Neuron (in vitro differentiated cells): ENCODE results near the gene TRAM2.

ENCODE experiments used
- H2AFZ ChIP-seq: one replicate; pipeline ENCODE4 v1.6.1; 2013; ENCODE audit warnings: low read depth, mild to moderate bottlenecking, inconsistent platforms, low read length, moderate library complexity
- H3K27me3 ChIP-seq: one replicate; pipeline ENCODE4 v1.6.1; 2013; ENCODE audit warnings: low read length; ENCODE audit not compliant: insufficient read depth
- H3K36me3 ChIP-seq: one replicate; pipeline ENCODE4 v1.6.1; 2013; ENCODE audit warnings: low read length; ENCODE audit not compliant: insufficient read depth
- H3K4me1 ChIP-seq: one replicate; pipeline ENCODE4 v1.6.1; 2013; ENCODE audit warnings: low read length; ENCODE audit not compliant: insufficient read depth
- H3K4me3 ChIP-seq: 2 replicates; pipeline ENCODE4 v1.5.1; 2013; ENCODE audit warnings: mild to moderate bottlenecking, low read length, moderate library complexity
- H3K9me3 ChIP-seq: one replicate; pipeline ENCODE4 v1.6.1; 2013; ENCODE audit warnings: low read length

The TRAM2 gene

GRCh38 chr6:52587001-52587400 is 10.1 kb upstream of the TRAM2 start:
- Histone ChIP-seq H3K9me3 (no peaks in the 10 kb centered on the region), H2AFZ (no peak overlapping the region), H3K4me1 (no peaks in the 10 kb centered on the region), H3K4me3 (no peak overlapping the region), H3K36me3 (no peaks in the 10 kb centered on the region), H3K27me3 (no peaks in the 10 kb centered on the region)

- H2AFZ ChIP-seq: no peak overlapping the region
- no peak overlapping the region for H3K4me3 ChIP-seq
- peaks cover 3% of the 10 kb centered on the region for H3K36me3 ChIP-seq
- H3K27me3 ChIP-seq: no peaks in the 10 kb centered on the region
- no peaks in the 10 kb centered on the region for H3K9me3 ChIP-seq
- H3K4me1 ChIP-seq: no peaks in the 10 kb centered on the region
These were observed 7.3 kb upstream of the TRAM2 start for GRCh38 chr6:52584203-52584602.

DNA sequence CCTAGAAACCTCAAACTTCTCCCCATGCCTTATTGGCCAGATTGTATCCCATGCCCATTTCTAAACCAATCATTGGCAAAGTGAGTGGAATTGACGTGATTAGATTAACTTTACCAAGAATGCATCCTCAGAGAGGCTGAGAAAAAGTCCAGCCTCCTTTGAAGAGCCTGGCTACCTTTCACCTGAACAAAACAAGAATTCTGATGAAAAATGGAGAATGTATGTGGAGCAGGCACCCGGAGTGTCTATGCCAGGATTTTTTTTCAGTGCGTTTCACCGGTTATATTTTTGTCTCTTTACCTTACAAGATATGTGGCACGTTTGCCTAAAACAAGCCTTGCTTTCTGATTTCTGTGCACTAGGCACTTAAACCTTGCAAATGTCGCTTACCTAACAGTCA is 6.1 kb upstream of the TRAM2 start:
- Histone ChIP-seq H3K9me3 (no peaks in the 10 kb centered on the region), H2AFZ (no peak overlapping the region), H3K4me1 (peaks cover 3% of the 10 kb centered on the region), H3K4me3 (no peak overlapping the region), H3K36me3 (peaks cover 3% of the 10 kb centered on the region), H3K27me3 (no peaks in the 10 kb centered on the region)

GRCh38 chr6:52582446-52582845 is 5.6 kb upstream of the TRAM2 start:
- Histone ChIP-seq H3K9me3 (no peaks in the 10 kb centered on the region), H3K4me3 (no peak overlapping the region), H2AFZ (no peak overlapping the region), H3K27me3 (no peaks in the 10 kb centered on the region), H3K4me1 (peaks cover 4% of the 10 kb centered on the region), H3K36me3 (peaks cover 3% of the 10 kb centered on the region)

- H3K36me3 ChIP-seq: peaks cover 3% of the 10 kb centered on the region
These were observed 4.0 kb upstream of the TRAM2 start for GRCh38 chr6:52580905-52581304.

DNA sequence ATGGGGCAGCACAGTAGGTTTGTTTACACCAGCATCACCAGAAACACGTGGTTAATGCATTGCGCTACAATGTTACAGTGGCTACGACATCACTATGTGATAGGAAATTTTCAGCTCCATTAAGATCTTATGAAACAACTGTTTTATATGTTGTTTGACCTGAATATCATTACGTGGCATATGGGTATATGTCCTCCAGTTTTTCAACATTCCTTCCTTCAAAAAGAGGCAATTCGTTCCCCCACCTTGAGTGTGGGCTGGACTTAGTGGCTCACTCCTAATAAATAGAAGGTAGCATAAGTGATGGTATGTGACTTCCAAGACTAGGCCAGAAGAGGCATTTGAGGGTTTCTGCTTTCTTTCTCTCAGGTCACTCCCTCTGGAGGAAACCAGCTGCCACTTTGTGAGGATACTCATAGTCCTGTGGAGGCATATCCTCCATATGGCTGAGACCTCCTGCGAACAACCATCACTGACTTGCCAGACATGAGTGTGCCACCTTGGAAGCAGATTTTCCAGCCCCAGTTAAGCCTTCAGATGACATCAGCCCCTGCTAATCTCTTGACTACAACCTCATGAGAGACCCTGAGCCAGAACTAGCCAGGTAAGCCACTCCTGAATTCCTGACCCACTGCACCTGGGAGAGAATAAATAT is 2.3 kb upstream of the TRAM2 start:
- peaks cover 3% of the 10 kb centered on the region for H3K36me3 ChIP-seq
- H2AFZ ChIP-seq: no peak overlapping the region
- no peaks in the 10 kb centered on the region for H3K27me3 ChIP-seq
- peaks cover 16% of the 10 kb centered on the region for H3K4me1 ChIP-seq
- no peaks in the 10 kb centered on the region for H3K9me3 ChIP-seq
- no peak overlapping the region for H3K4me3 ChIP-seq

More at GRCh38 chr6:52580905-52581304, 4.0 kb upstream of the TRAM2 start:
- no peak overlapping the region for H3K4me3 ChIP-seq
- H3K9me3 ChIP-seq: no peaks in the 10 kb centered on the region
- peaks cover 7% of the 10 kb centered on the region for H3K4me1 ChIP-seq
- no peaks in the 10 kb centered on the region for H3K27me3 ChIP-seq
- H2AFZ ChIP-seq: no peak overlapping the region

GRCh38 chr6:52577778-52578463 is 1.1 kb upstream of the TRAM2 start:
- H3K4me3 ChIP-seq: peak overlapping the region; percentile 67
- H3K27me3 ChIP-seq: no peaks in the 10 kb centered on the region
- peaks cover 28% of the 10 kb centered on the region for H3K4me1 ChIP-seq
- peaks cover 3% of the 10 kb centered on the region for H3K36me3 ChIP-seq
- peak overlapping the region; percentile 94 for H2AFZ ChIP-seq
- no peaks in the 10 kb centered on the region for H3K9me3 ChIP-seq

- Histone ChIP-seq H3K9me3 (no peaks in the 10 kb centered on the region), H3K4me1 (peaks cover 38% of the 10 kb centered on the region), H2AFZ (peak overlapping the region; percentile 42), H3K27me3 (no peaks in the 10 kb centered on the region), H3K36me3 (peaks cover 1% of the 10 kb centered on the region), H3K4me3 (peak overlapping the region; percentile 56)
These were observed 353 bp downstream of the TRAM2 start for GRCh38 chr6:52576392-52577021.

- no peaks in the 10 kb centered on the region for H3K27me3 ChIP-seq
- H3K9me3 ChIP-seq: no peaks in the 10 kb centered on the region
- H3K4me1 ChIP-seq: peaks cover 43% of the 10 kb centered on the region
- peak overlapping the region; percentile 56 for H3K4me3 ChIP-seq
- no peaks in the 10 kb centered on the region for H3K36me3 ChIP-seq
- no peak overlapping the region for H2AFZ ChIP-seq
These were observed 837 bp downstream of the TRAM2 start for GRCh38 chr6:52576054-52576391.

- no peaks in the 10 kb centered on the region for H3K9me3 ChIP-seq
- H2AFZ ChIP-seq: no peak overlapping the region
- H3K27me3 ChIP-seq: no peaks in the 10 kb centered on the region
- no peaks in the 10 kb centered on the region for H3K36me3 ChIP-seq
- peaks cover 48% of the 10 kb centered on the region for H3K4me1 ChIP-seq
- H3K4me3 ChIP-seq: no peak overlapping the region
These were observed 1.4 kb downstream of the TRAM2 start for GRCh38 chr6:52575502-52575892.

DNA sequence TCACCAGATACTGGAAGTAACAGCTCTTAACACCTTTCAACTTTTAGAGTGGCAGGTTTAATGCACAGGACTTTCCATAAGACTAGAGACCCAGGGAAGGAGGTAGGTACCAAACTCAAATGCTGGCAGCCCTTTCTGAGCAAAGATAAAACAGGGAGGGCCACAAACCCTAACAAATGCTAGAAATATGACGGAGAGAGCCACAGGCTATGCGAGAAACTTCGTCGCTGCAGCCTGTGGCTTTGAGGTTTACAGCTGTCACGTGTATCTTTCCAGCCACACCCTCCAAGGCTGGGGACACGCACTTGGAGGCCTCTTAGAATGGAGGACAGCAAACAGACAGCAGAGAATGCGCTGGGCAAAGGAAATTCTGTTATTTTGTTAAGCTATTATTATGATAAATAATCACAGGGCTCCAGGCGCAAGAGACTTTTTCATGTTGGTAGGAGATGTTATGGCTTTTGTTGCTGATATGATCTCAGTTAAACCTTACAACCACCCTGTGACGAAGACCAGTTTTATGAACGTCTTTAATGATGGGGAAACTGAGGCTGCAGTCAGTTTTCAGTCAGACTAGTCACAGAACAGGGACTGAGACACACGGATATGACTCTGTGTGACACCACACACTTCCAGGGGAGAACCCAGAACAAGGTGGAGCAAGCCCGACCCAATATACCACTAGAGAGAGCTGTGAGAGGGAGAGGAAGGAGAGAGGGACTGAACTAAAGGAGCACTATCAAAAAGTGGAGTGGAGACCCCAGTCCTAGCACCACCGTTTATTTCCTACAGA is 2.0 kb downstream of the TRAM2 start:
- Histone ChIP-seq H3K9me3 (no peaks in the 10 kb centered on the region), H3K27me3 (no peaks in the 10 kb centered on the region), H3K36me3 (no peaks in the 10 kb centered on the region), H2AFZ (no peak overlapping the region), H3K4me3 (no peak overlapping the region), H3K4me1 (peaks cover 54% of the 10 kb centered on the region)

GRCh38 chr6:52573295-52573694 is 3.6 kb downstream of the TRAM2 start:
- Histone ChIP-seq H3K4me3 (no peak overlapping the region), H3K27me3 (no peaks in the 10 kb centered on the region), H3K9me3 (no peaks in the 10 kb centered on the region), H3K36me3 (no peaks in the 10 kb centered on the region), H3K4me1 (peaks cover 63% of the 10 kb centered on the region), H2AFZ (no peak overlapping the region)

DNA sequence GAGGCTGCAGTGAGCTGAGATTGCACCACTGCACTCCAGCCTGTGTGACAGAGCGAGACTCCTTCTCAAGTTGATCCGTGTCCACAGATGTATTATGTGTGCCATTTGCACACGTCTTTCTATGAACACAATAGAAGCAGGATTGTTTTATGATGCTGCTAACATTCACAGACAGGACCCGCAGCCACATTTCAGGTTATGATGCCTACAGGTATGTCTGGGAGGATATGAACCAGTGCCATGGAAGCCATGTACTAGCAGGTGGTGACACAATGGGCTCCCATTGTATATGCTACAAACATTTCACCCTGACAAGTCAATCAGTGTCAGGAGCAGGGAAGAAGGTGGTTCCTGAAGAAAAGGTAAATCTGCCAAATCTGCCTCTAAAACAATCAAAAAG is 4.3 kb downstream of the TRAM2 start:
- Histone ChIP-seq H3K4me1 (peaks cover 59% of the 10 kb centered on the region), H3K4me3 (no peak overlapping the region), H2AFZ (no peak overlapping the region), H3K36me3 (no peaks in the 10 kb centered on the region), H3K9me3 (no peaks in the 10 kb centered on the region), H3K27me3 (no peaks in the 10 kb centered on the region)
